ENCODE results near the gene S1PR2.

The S1PR2 gene

GRCh38 chr19:10230861-10231611 lies at the start of gene S1PR2:
Gene S1PR2 (minus strand): TSS chr19:10231331. CDS start chr19:10224905, 6,426 bp downstream.
- DNase-seq (ENCODE audit: low spot score), result no peak

- no peak for DNase-seq (ENCODE audit: low spot score)
Observed at GRCh38 chr19:10279737-10280442, 48.8 kb upstream of the S1PR2 start.

- DNase-seq (ENCODE audit: low spot score), result no peak
Observed at GRCh38 chr19:10278935-10279334, 47.8 kb upstream of the S1PR2 start.

- no peak for DNase-seq (ENCODE audit: low spot score)
Observed at GRCh38 chr19:10277795-10278589, 46.9 kb upstream of the S1PR2 start.

GRCh38 chr19:10274589-10274988 lies 43.5 kb upstream of the S1PR2 start:
- DNase-seq (ENCODE audit: low spot score), result no peak

GRCh38 chr19:10271543-10272086 lies 40.5 kb upstream of the S1PR2 start:
- DNase-seq (ENCODE audit: low spot score), result peak; percentile 30

- DNase-seq (ENCODE audit: low spot score), result peak; percentile 35
Observed at GRCh38 chr19:10270616-10271394, 39.7 kb upstream of the S1PR2 start, which contains the start of gene ICAM1. Gene ICAM1 (plus strand): TSS chr19:10271120. CDS start chr19:10271160, 40 bp downstream.

GRCh38 chr19:10270180-10270615 lies 39.1 kb upstream of the S1PR2 start:
- DNase-seq (ENCODE audit: low spot score), result peak; percentile 39

GRCh38 chr19:10269333-10270179 lies 38.4 kb upstream of the S1PR2 start:
- peak; percentile 56 for DNase-seq (ENCODE audit: low spot score)

GRCh38 chr19:10268071-10268470 lies 36.9 kb upstream of the S1PR2 start:
- no peak for DNase-seq (ENCODE audit: low spot score)

GRCh38 chr19:10266706-10267105 lies 35.6 kb upstream of the S1PR2 start:
- DNase-seq (ENCODE audit: low spot score), result no peak

GRCh38 chr19:10262771-10263170 lies 31.6 kb upstream of the S1PR2 start:
- DNase-seq (ENCODE audit: low spot score), result no peak

GRCh38 chr19:10260141-10260584 lies 29.0 kb upstream of the S1PR2 start:
- no peak for DNase-seq (ENCODE audit: low spot score)

GRCh38 chr19:10259162-10259905 lies 28.2 kb upstream of the S1PR2 start:
- DNase-seq (ENCODE audit: low spot score), result peak; percentile 69

- DNase-seq (ENCODE audit: low spot score), result no peak
Observed at GRCh38 chr19:10258080-10258710, 27.1 kb upstream of the S1PR2 start.

- no peak for DNase-seq (ENCODE audit: low spot score)
Observed at GRCh38 chr19:10256970-10257615, 26.0 kb upstream of the S1PR2 start.

GRCh38 chr19:10256551-10256950 lies 25.4 kb upstream of the S1PR2 start:
- DNase-seq (ENCODE audit: low spot score), result no peak

GRCh38 chr19:10255358-10255757 lies 24.2 kb upstream of the S1PR2 start:
- DNase-seq (ENCODE audit: low spot score), result no peak

GRCh38 chr19:10254244-10254643 lies 23.1 kb upstream of the S1PR2 start:
- no peak for DNase-seq (ENCODE audit: low spot score)

Measured in pons (tissue), 1 donor.